ENCODE results near the gene CSMD2. TPM values are rescaled to one million over a fixed set of nuclear protein-coding genes. Genes with fewer than 3 reads are reported as not detected.
"Not testable (repeated sequence)": the region's sequence is repeated elsewhere in the genome, so short reads cannot be mapped to it uniquely, and the experiment has no call there.

CSMD2 gene
- total RNA-seq, 1 experiment from 2014 or later, result not detected

GRCh38 chr1:34126486-34126885, 38.5 kb downstream of the CSMD2 start:
- DNase-seq (ENCODE audit: low read depth), result no peak

GRCh38 chr1:34125721-34126380, 39.2 kb downstream of the CSMD2 start:
- in situ Hi-C loops (cut with HindIII; ENCODE audit: low pct_unique_long_range_greater_than_20kb, low sequenced_read_pairs), result no loop called here
- no peak for DNase-seq (ENCODE audit: low read depth)

More at GRCh38 chr1:34126486-34126885, 38.5 kb downstream of the CSMD2 start:
- in situ Hi-C loops (cut with HindIII; ENCODE audit: low pct_unique_long_range_greater_than_20kb, low sequenced_read_pairs), result no loop called here

- in situ Hi-C loops (cut with HindIII; ENCODE audit: low pct_unique_long_range_greater_than_20kb, low sequenced_read_pairs), result no loop called here
- DNase-seq (ENCODE audit: low read depth), result no peak
Observed at GRCh38 chr1:34122080-34122932, 42.7 kb downstream of the CSMD2 start.

- in situ Hi-C loops (cut with HindIII; ENCODE audit: low pct_unique_long_range_greater_than_20kb, low sequenced_read_pairs), result no loop called here
Observed at GRCh38 chr1:34115233-34115632, 49.8 kb downstream of the CSMD2 start.

GRCh38 chr1:34113887-34114286, 51.1 kb downstream of the CSMD2 start:
- DNase-seq (ENCODE audit: low read depth), result peak; percentile 3
- in situ Hi-C loops (cut with HindIII; ENCODE audit: low pct_unique_long_range_greater_than_20kb, low sequenced_read_pairs), result no loop called here

More at GRCh38 chr1:34115233-34115632, 49.8 kb downstream of the CSMD2 start:
- DNase-seq (ENCODE audit: low read depth), result no peak

GRCh38 chr1:34113362-34113761, 51.7 kb downstream of the CSMD2 start:
- no peak for DNase-seq (ENCODE audit: low read depth)
- in situ Hi-C loops (cut with HindIII; ENCODE audit: low pct_unique_long_range_greater_than_20kb, low sequenced_read_pairs), result no loop called here

- DNase-seq (ENCODE audit: low read depth), result no peak
- in situ Hi-C loops (cut with HindIII; ENCODE audit: low pct_unique_long_range_greater_than_20kb, low sequenced_read_pairs), result no loop called here
Observed at GRCh38 chr1:34108711-34109110, 56.3 kb downstream of the CSMD2 start.

GRCh38 chr1:34108269-34108668, 56.8 kb downstream of the CSMD2 start:
- DNase-seq (ENCODE audit: low read depth), result no peak
- in situ Hi-C loops (cut with HindIII; ENCODE audit: low pct_unique_long_range_greater_than_20kb, low sequenced_read_pairs), result no loop called here

- DNase-seq (ENCODE audit: low read depth), result no peak
- in situ Hi-C loops (cut with HindIII; ENCODE audit: low pct_unique_long_range_greater_than_20kb, low sequenced_read_pairs), result no loop called here
Observed at GRCh38 chr1:34101151-34101550, 63.9 kb downstream of the CSMD2 start.

- no peak for DNase-seq (ENCODE audit: low read depth)
- in situ Hi-C loops (cut with HindIII; ENCODE audit: low pct_unique_long_range_greater_than_20kb, low sequenced_read_pairs), result no loop called here
Observed at GRCh38 chr1:34100332-34100731, 64.7 kb downstream of the CSMD2 start.

- DNase-seq (ENCODE audit: low read depth); in situ Hi-C loops (cut with HindIII; ENCODE audit: low pct_unique_long_range_greater_than_20kb, low sequenced_read_pairs): not testable (repeated sequence)
Observed at GRCh38 chr1:34092399-34092798, 72.6 kb downstream of the CSMD2 start.

GRCh38 chr1:34089731-34090130, 75.3 kb downstream of the CSMD2 start:
- no peak for DNase-seq (ENCODE audit: low read depth)
- in situ Hi-C loops (cut with HindIII; ENCODE audit: low pct_unique_long_range_greater_than_20kb, low sequenced_read_pairs), result no loop called here

- no peak for DNase-seq (ENCODE audit: low read depth)
- in situ Hi-C loops (cut with HindIII; ENCODE audit: low pct_unique_long_range_greater_than_20kb, low sequenced_read_pairs), result no loop called here
Observed at GRCh38 chr1:34087986-34088385, 77.0 kb downstream of the CSMD2 start.

- in situ Hi-C loops (cut with HindIII; ENCODE audit: low pct_unique_long_range_greater_than_20kb, low sequenced_read_pairs), result no loop called here
- no peak for DNase-seq (ENCODE audit: low read depth)
Observed at GRCh38 chr1:34086561-34086960, 78.5 kb downstream of the CSMD2 start.

GRCh38 chr1:34083974-34084373, 81.1 kb downstream of the CSMD2 start:
- DNase-seq (ENCODE audit: low read depth), result no peak
- in situ Hi-C loops (cut with HindIII; ENCODE audit: low pct_unique_long_range_greater_than_20kb, low sequenced_read_pairs), result no loop called here

GRCh38 chr1:34082085-34082670, 82.9 kb downstream of the CSMD2 start:
- in situ Hi-C loops (cut with HindIII; ENCODE audit: low pct_unique_long_range_greater_than_20kb, low sequenced_read_pairs); DNase-seq (ENCODE audit: low read depth): not testable (repeated sequence)

GRCh38 chr1:34078383-34078782, 86.6 kb downstream of the CSMD2 start:
- in situ Hi-C loops (cut with HindIII; ENCODE audit: low pct_unique_long_range_greater_than_20kb, low sequenced_read_pairs), result no loop called here

GRCh38 chr1:34075576-34075975, 89.5 kb downstream of the CSMD2 start:
- no peak for DNase-seq (ENCODE audit: low read depth)
- in situ Hi-C loops (cut with HindIII; ENCODE audit: low pct_unique_long_range_greater_than_20kb, low sequenced_read_pairs), result no loop called here

More at GRCh38 chr1:34078383-34078782, 86.6 kb downstream of the CSMD2 start:
- no peak for DNase-seq (ENCODE audit: low read depth)

- in situ Hi-C loops (cut with HindIII; ENCODE audit: low pct_unique_long_range_greater_than_20kb, low sequenced_read_pairs), result no loop called here
Observed at GRCh38 chr1:34073028-34073695, 91.9 kb downstream of the CSMD2 start.

More at GRCh38 chr1:34073028-34073695, 91.9 kb downstream of the CSMD2 start:
- DNase-seq (ENCODE audit: low read depth), result no peak

All from Caki2 (cell line).